HEK293 (cell line): ENCODE results near the gene AKAP9.

Source experiments
- BCL11A ChIP-seq: fragments of 450-650 bp; formaldehyde crosslinking; IDR thresholded peaks from 2 replicates; pipeline ENCODE4 v1.5.1; 2016; ENCODE audit warnings: low read depth, missing biosample characterization, missing genetic modification characterization
- GLI4 ChIP-seq: fragments of 450-650 bp; formaldehyde crosslinking; IDR thresholded peaks from 2 replicates; pipeline ENCODE4 v1.5.1; 2016; ENCODE audit warnings: missing biosample characterization, missing genetic modification characterization
- GLIS1 ChIP-seq: fragments of 450-650 bp; formaldehyde crosslinking; IDR thresholded peaks from 2 replicates; pipeline ENCODE4 v1.5.1; 2016; ENCODE audit warnings: missing biosample characterization, missing genetic modification characterization
- IKZF3 ChIP-seq: fragments of 450-650 bp; IDR thresholded peaks from 2 replicates; pipeline ENCODE4 v1.5.0; 2018; ENCODE audit warnings: missing biosample characterization, mild to moderate bottlenecking, missing genetic modification characterization, moderate library complexity
- KLF16 ChIP-seq: fragments of 450-650 bp; formaldehyde crosslinking; IDR thresholded peaks from 2 replicates; pipeline ENCODE4 v1.5.1; 2017; ENCODE audit warnings: missing biosample characterization, missing genetic modification characterization
- RBAK ChIP-seq: fragments of 450-650 bp; formaldehyde crosslinking; IDR thresholded peaks from 2 replicates; pipeline ENCODE4 v1.5.1; 2016; ENCODE audit warnings: missing biosample characterization, missing genetic modification characterization
- ZBTB7A ChIP-seq: fragments of 450-650 bp; formaldehyde crosslinking; IDR thresholded peaks from 2 replicates; pipeline ENCODE4 v1.5.1; 2016; ENCODE audit warnings: low read depth, missing biosample characterization, missing genetic modification characterization
- ZBTB8A ChIP-seq: fragments of 450-650 bp; formaldehyde crosslinking; IDR thresholded peaks from 2 replicates; pipeline ENCODE4 v1.5.1; 2016; ENCODE audit warnings: missing biosample characterization, missing genetic modification characterization
- ZFHX2 ChIP-seq: fragments of 450-650 bp; formaldehyde crosslinking; conservative IDR thresholded peaks from 2 replicates; pipeline ENCODE4 v1.5.1; 2016; ENCODE audit warnings: missing biosample characterization, missing genetic modification characterization
- ZFP3 ChIP-seq: fragments of 450-650 bp; formaldehyde crosslinking; IDR thresholded peaks from 2 replicates; pipeline ENCODE4 v1.5.1; 2016; ENCODE audit warnings: low read depth, missing biosample characterization, missing genetic modification characterization
- ZFP69B ChIP-seq: fragments of 450-650 bp; formaldehyde crosslinking; IDR thresholded peaks from 2 replicates; pipeline ENCODE4 v1.5.1; 2016; ENCODE audit warnings: missing biosample characterization, missing genetic modification characterization
- ZNF112 ChIP-seq: fragments of 450-650 bp; formaldehyde crosslinking; IDR thresholded peaks from 2 replicates; pipeline ENCODE4 v1.5.0; 2017; ENCODE audit warnings: missing biosample characterization, missing genetic modification characterization
- ZNF114 ChIP-seq: fragments of 450-650 bp; formaldehyde crosslinking; IDR thresholded peaks from 2 replicates; pipeline ENCODE4 v1.5.0; 2017; ENCODE audit warnings: missing biosample characterization, missing genetic modification characterization
- ZNF16 ChIP-seq: fragments of 450-650 bp; formaldehyde crosslinking; IDR thresholded peaks from 2 replicates; pipeline ENCODE4 v1.5.1; 2016; ENCODE audit warnings: low read depth, missing biosample characterization, missing genetic modification characterization
- ZNF169 ChIP-seq: fragments of 450-650 bp; formaldehyde crosslinking; IDR thresholded peaks from 2 replicates; pipeline ENCODE4 v1.5.1; 2016; ENCODE audit warnings: missing biosample characterization, missing genetic modification characterization
- ZNF184 ChIP-seq: fragments of 450-650 bp; IDR thresholded peaks from 2 replicates; pipeline ENCODE4 v1.5.1; 2018; ENCODE audit warnings: missing biosample characterization, mild to moderate bottlenecking, missing genetic modification characterization
- ZNF24 ChIP-seq: fragments of 450-650 bp; formaldehyde crosslinking; IDR thresholded peaks from 2 replicates; pipeline ENCODE4 v1.5.1; 2016; ENCODE audit warnings: missing biosample characterization, missing genetic modification characterization
- ZNF274 ChIP-seq, 2 experiments: fragments of 200-500 bp in 1 of 2; fragments of 450-650 bp in 1 of 2; sonication (Bioruptor generic) in 1 of 2; formaldehyde crosslinking in 1 of 2; IDR thresholded peaks; 2 replicates each; pipeline versions ENCODE4 v1.5.1 to v1.6.1; 2014 to 2016; ENCODE audit warnings: borderline replicate concordance in 1 of 2, inconsistent platforms in 1 of 2, low read length in 1 of 2, missing biosample characterization in 1 of 2, missing genetic modification characterization in 1 of 2
- ZNF292 ChIP-seq: fragments of 450-650 bp; formaldehyde crosslinking; IDR thresholded peaks from 2 replicates; pipeline ENCODE4 v1.5.1; 2016; ENCODE audit warnings: low read depth, missing biosample characterization, missing genetic modification characterization, borderline replicate concordance
- ZNF311 ChIP-seq: fragments of 450-650 bp; formaldehyde crosslinking; IDR thresholded peaks from 2 replicates; pipeline ENCODE4 v1.5.1; 2017; ENCODE audit warnings: missing biosample characterization, missing genetic modification characterization, borderline replicate concordance
- ZNF324 ChIP-seq: fragments of 450-650 bp; formaldehyde crosslinking; IDR thresholded peaks from 2 replicates; pipeline ENCODE4 v1.5.1; 2016; ENCODE audit warnings: missing biosample characterization, missing genetic modification characterization
- ZNF350 ChIP-seq: fragments of 450-650 bp; formaldehyde crosslinking; IDR thresholded peaks from 2 replicates; pipeline ENCODE4 v1.5.0; 2017; ENCODE audit warnings: missing biosample characterization, mild to moderate bottlenecking, missing genetic modification characterization
- ZNF391 ChIP-seq: fragments of 450-650 bp; formaldehyde crosslinking; IDR thresholded peaks from 2 replicates; pipeline ENCODE4 v1.5.1; 2016; ENCODE audit warnings: low read depth, missing biosample characterization, missing genetic modification characterization, borderline replicate concordance
- ZNF426 ChIP-seq: fragments of 450-650 bp; formaldehyde crosslinking; IDR thresholded peaks from 2 replicates; pipeline ENCODE4 v1.5.1; 2017; ENCODE audit warnings: missing biosample characterization, missing genetic modification characterization, mild to moderate bottlenecking, inconsistent platforms, moderate library complexity
- ZNF585B ChIP-seq: fragments of 450-650 bp; formaldehyde crosslinking; IDR thresholded peaks from 2 replicates; pipeline ENCODE4 v1.5.1; 2016; ENCODE audit warnings: missing biosample characterization, missing genetic modification characterization
- ZNF626 ChIP-seq: fragments of 450-650 bp; sonication (Bioruptor Pico); formaldehyde crosslinking; IDR thresholded peaks from 2 replicates; pipeline ENCODE4 v1.5.1; 2018; ENCODE audit warnings: missing biosample characterization, missing genetic modification characterization, inconsistent platforms
- ZNF664 ChIP-seq: fragments of 450-650 bp; formaldehyde crosslinking; IDR thresholded peaks from 2 replicates; pipeline ENCODE4 v1.5.1; 2016; ENCODE audit warnings: missing biosample characterization, missing genetic modification characterization
- ZNF777 ChIP-seq: fragments of 450-650 bp; formaldehyde crosslinking; IDR thresholded peaks from 2 replicates; pipeline ENCODE4 v1.5.1; 2017; ENCODE audit warnings: missing biosample characterization, missing genetic modification characterization, borderline replicate concordance
- ZNF830 ChIP-seq: fragments of 450-650 bp; IDR thresholded peaks from 2 replicates; pipeline ENCODE4 v1.5.0; 2018; ENCODE audit warnings: missing biosample characterization, missing genetic modification characterization, low read depth, mild to moderate bottlenecking, moderate library complexity
- TF ChIP-seq, protein P1 (sequence below): fragments of 450-650 bp; formaldehyde crosslinking; IDR thresholded peaks from 2 replicates; pipeline ENCODE4 v1.5.1; 2016; ENCODE audit warnings: missing biosample characterization, missing genetic modification characterization
- TF ChIP-seq, protein P2 (sequence below): fragments of 450-650 bp; formaldehyde crosslinking; IDR thresholded peaks from 2 replicates; pipeline ENCODE4 v1.5.1; 2016; ENCODE audit warnings: missing biosample characterization, missing genetic modification characterization
- TF ChIP-seq, protein P3 (sequence below): fragments of 450-650 bp; formaldehyde crosslinking; IDR thresholded peaks from 2 replicates; pipeline ENCODE4 v1.5.1; 2016; ENCODE audit warnings: missing biosample characterization, missing genetic modification characterization, low read depth
- TF ChIP-seq, protein P4 (sequence below): fragments of 450-650 bp; formaldehyde crosslinking; IDR thresholded peaks from 2 replicates; pipeline ENCODE4 v1.5.1; 2016; ENCODE audit warnings: missing biosample characterization, missing genetic modification characterization

Gene AKAP9

DNA sequence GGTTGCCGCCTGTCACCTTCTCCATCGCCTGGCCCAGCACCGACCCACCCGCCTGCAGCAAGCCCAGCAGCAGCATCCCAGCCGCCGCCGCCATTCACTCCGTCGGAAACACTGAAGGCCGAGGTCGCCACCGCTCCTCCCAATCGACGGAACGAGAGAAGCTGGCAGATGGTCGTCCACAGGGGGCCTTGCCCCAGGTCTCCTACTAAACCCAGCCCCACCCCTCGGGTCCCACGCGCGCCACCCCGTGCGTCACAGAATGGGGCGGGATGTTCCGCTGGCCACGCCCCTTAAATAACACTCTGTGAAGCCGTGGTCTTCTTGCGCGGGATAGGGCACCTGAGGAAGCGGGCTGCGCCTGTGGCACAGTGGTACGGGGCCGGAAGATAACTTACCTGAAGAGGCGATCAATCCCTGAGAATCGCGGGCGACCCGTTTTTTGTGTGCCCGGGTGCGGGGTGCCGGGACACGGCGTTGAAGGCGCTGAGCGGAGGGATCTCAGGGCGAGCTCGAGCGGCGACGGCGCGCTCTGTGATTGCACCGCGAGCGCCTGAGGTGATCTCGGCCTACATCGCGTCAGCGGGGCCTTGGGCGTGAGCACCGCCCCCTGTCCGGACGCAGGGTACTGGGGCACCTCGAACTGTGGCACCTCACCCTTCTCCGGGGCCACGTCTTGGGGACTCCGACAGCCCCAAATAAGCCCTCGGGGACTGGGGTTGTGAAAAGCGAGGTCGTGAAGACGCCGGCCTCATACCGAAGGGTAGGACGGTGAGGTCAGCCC, 193.8 kb downstream of the AKAP9 start, which contains the start of gene CYP51A1 (continued):
- TF ChIP-seq, protein P1, sequence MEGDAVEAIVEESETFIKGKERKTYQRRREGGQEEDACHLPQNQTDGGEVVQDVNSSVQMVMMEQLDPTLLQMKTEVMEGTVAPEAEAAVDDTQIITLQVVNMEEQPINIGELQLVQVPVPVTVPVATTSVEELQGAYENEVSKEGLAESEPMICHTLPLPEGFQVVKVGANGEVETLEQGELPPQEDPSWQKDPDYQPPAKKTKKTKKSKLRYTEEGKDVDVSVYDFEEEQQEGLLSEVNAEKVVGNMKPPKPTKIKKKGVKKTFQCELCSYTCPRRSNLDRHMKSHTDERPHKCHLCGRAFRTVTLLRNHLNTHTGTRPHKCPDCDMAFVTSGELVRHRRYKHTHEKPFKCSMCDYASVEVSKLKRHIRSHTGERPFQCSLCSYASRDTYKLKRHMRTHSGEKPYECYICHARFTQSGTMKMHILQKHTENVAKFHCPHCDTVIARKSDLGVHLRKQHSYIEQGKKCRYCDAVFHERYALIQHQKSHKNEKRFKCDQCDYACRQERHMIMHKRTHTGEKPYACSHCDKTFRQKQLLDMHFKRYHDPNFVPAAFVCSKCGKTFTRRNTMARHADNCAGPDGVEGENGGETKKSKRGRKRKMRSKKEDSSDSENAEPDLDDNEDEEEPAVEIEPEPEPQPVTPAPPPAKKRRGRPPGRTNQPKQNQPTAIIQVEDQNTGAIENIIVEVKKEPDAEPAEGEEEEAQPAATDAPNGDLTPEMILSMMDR = 0 out of 2 replicates have a peak, but pooled peaks have one; percentile 5
- TF ChIP-seq BCL11A (tag by site-specific recombination) = no peak
- peak; percentile 31; the same call in 1 of the 2 replicates for TF ChIP-seq ZFHX2 (tag by site-specific recombination)
- TF ChIP-seq ZNF114 = no peak
- no peak for TF ChIP-seq RBAK (tag by site-specific recombination)
- peak; percentile 78 for TF ChIP-seq GLIS1
- TF ChIP-seq GLI4 = peak; percentile 69; the same call in 1 of the 2 replicates
- no peak for TF ChIP-seq ZNF830 (tag by site-specific recombination)
- TF ChIP-seq ZBTB7A (tag by site-specific recombination) = peak; percentile 42; the same call in 1 of the 2 replicates
- TF ChIP-seq ZNF274 (IDR thresholded peaks at IDR 0.05; ENCODE audit: low read length) = no peak
- TF ChIP-seq ZNF274 (tag by site-specific recombination; IDR thresholded peaks at IDR 0.05; ENCODE audit: borderline replicate concordance) = no peak
- no peak for TF ChIP-seq ZNF112
- TF ChIP-seq ZNF292 = no peak
- TF ChIP-seq ZNF184 (tag by site-specific recombination) = peak; percentile 58; the same call in 1 of the 2 replicates
- peak; percentile 74 for TF ChIP-seq ZNF24 (tag by site-specific recombination)
- TF ChIP-seq IKZF3 (tag by site-specific recombination) = no peak
- peak; percentile 27; the same call in 1 of the 2 replicates for TF ChIP-seq ZNF777 (tag by site-specific recombination)
- peak; percentile 83 for TF ChIP-seq ZNF324 (tag by site-specific recombination)
- TF ChIP-seq ZNF626 (tag by site-specific recombination) = no peak
- TF ChIP-seq ZNF350 = no peak
- TF ChIP-seq, protein P2, sequence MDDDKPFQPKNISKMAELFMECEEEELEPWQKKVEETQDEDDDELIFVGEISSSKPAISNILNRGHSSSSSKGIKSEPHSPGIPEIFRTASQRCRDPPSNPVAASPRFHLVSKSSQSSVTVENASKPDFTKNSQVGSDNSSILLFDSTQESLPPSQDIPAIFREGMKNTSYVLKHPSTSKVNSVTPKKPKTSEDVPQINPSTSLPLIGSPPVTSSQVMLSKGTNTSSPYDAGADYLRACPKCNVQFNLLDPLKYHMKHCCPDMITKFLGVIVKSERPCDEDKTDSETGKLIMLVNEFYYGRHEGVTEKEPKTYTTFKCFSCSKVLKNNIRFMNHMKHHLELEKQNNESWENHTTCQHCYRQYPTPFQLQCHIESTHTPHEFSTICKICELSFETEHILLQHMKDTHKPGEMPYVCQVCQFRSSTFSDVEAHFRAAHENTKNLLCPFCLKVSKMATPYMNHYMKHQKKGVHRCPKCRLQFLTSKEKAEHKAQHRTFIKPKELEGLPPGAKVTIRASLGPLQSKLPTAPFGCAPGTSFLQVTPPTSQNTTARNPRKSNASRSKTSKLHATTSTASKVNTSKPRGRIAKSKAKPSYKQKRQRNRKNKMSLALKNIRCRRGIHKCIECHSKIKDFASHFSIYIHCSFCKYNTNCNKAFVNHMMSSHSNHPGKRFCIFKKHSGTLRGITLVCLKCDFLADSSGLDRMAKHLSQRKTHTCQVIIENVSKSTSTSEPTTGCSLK (tag by site-specific recombination) = no peak
- TF ChIP-seq, protein P3, sequence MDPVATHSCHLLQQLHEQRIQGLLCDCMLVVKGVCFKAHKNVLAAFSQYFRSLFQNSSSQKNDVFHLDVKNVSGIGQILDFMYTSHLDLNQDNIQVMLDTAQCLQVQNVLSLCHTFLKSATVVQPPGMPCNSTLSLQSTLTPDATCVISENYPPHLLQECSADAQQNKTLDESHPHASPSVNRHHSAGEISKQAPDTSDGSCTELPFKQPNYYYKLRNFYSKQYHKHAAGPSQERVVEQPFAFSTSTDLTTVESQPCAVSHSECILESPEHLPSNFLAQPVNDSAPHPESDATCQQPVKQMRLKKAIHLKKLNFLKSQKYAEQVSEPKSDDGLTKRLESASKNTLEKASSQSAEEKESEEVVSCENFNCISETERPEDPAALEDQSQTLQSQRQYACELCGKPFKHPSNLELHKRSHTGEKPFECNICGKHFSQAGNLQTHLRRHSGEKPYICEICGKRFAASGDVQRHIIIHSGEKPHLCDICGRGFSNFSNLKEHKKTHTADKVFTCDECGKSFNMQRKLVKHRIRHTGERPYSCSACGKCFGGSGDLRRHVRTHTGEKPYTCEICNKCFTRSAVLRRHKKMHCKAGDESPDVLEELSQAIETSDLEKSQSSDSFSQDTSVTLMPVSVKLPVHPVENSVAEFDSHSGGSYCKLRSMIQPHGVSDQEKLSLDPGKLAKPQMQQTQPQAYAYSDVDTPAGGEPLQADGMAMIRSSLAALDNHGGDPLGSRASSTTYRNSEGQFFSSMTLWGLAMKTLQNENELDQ (tag by site-specific recombination) = no peak
- TF ChIP-seq, protein P4, sequence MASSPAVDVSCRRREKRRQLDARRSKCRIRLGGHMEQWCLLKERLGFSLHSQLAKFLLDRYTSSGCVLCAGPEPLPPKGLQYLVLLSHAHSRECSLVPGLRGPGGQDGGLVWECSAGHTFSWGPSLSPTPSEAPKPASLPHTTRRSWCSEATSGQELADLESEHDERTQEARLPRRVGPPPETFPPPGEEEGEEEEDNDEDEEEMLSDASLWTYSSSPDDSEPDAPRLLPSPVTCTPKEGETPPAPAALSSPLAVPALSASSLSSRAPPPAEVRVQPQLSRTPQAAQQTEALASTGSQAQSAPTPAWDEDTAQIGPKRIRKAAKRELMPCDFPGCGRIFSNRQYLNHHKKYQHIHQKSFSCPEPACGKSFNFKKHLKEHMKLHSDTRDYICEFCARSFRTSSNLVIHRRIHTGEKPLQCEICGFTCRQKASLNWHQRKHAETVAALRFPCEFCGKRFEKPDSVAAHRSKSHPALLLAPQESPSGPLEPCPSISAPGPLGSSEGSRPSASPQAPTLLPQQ (tag by site-specific recombination) = peak; percentile 73
- no peak for TF ChIP-seq ZNF664 (tag by site-specific recombination)
- TF ChIP-seq ZNF311 (tag by site-specific recombination) = no peak
- peak; percentile 85 for TF ChIP-seq ZBTB8A (tag by site-specific recombination)
- TF ChIP-seq ZNF16 (tag by site-specific recombination) = no peak
- peak; percentile 64; the same call in 1 of the 2 replicates for TF ChIP-seq ZFP69B (tag by site-specific recombination)
- TF ChIP-seq ZNF426 (tag by site-specific recombination) = no peak
- peak; percentile 83; the same call in 1 of the 2 replicates for TF ChIP-seq ZNF391 (tag by site-specific recombination)
- no peak for TF ChIP-seq ZNF169
- TF ChIP-seq ZFP3 (tag by site-specific recombination) = no peak
- no peak for TF ChIP-seq ZNF585B (tag by site-specific recombination)
- TF ChIP-seq KLF16 (tag by site-specific recombination) = peak; percentile 69
